AG10803 (cell line): Measurements from ENCODE around the gene JARID2.
A peak's percentile ranks its signal among the peaks of the same experiment; 100 is the strongest.

Source experiments
- DNase-seq: peaks from one replicate; pipeline ENCODE4 v3.0.0; 2010; ENCODE audit warnings: low read depth
- H3K4me3 ChIP-seq: 2 replicates; pipeline ENCODE4 v1.5.1; 2011; ENCODE audit warnings: mild to moderate bottlenecking, low read length, control low read depth
- TF ChIP-seq, protein P1 (sequence below): conservative IDR thresholded peaks from 2 replicates; pipeline ENCODE4 v1.5.1; 2011; ENCODE audit warnings: mild to moderate bottlenecking, low read length, control low read depth, inconsistent platforms

Gene JARID2

DNA sequence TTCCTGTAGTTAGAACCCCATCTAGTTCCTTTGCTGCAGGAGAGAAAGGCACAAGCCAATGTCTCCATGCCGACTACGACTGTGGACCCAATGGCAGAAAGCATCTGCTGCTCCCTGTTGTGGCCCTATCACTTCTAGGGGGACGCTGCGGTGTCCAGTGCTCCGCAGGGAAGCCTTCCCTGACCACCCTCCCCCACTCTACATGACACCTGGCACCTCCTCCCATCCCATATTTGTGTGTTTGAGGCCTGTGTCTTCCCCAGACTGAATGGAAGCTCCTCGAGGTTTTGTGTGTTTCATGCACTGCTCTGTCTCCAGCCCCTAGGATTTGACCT is 257.4 kb downstream of the JARID2 start:
- no peak for DNase-seq
- no peak overlapping the region for H3K4me3 ChIP-seq
- TF ChIP-seq, protein P1, sequence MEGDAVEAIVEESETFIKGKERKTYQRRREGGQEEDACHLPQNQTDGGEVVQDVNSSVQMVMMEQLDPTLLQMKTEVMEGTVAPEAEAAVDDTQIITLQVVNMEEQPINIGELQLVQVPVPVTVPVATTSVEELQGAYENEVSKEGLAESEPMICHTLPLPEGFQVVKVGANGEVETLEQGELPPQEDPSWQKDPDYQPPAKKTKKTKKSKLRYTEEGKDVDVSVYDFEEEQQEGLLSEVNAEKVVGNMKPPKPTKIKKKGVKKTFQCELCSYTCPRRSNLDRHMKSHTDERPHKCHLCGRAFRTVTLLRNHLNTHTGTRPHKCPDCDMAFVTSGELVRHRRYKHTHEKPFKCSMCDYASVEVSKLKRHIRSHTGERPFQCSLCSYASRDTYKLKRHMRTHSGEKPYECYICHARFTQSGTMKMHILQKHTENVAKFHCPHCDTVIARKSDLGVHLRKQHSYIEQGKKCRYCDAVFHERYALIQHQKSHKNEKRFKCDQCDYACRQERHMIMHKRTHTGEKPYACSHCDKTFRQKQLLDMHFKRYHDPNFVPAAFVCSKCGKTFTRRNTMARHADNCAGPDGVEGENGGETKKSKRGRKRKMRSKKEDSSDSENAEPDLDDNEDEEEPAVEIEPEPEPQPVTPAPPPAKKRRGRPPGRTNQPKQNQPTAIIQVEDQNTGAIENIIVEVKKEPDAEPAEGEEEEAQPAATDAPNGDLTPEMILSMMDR: no peak

DNA sequence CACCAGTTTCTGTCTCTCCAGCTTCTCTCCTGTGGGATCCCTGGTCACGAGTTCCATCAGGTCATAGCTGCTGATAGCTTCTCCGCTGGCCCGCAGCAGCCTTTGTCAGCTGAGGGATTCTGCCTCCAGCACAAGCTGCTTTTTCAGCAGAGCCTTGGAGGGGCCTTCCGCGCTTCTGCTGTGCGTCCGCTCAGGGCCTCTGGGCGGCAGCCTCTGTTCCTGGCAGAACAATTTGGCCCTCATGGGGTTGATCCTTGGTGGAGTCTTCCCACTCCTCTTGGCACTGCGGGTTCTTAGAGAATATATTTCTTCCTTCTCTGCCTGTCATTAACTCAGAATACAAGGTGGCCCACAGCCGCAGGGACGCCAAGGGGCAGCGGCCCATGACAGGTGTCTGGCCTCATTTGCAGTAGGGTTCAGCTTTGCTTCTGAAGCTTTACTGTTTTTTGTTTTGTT is 258.2 kb downstream of the JARID2 start:
- H3K4me3 ChIP-seq: no peak overlapping the region; the same call in 1 of the 2 replicates
- TF ChIP-seq, protein P1: peak; percentile 32
- peak; percentile 33 for DNase-seq

DNA sequence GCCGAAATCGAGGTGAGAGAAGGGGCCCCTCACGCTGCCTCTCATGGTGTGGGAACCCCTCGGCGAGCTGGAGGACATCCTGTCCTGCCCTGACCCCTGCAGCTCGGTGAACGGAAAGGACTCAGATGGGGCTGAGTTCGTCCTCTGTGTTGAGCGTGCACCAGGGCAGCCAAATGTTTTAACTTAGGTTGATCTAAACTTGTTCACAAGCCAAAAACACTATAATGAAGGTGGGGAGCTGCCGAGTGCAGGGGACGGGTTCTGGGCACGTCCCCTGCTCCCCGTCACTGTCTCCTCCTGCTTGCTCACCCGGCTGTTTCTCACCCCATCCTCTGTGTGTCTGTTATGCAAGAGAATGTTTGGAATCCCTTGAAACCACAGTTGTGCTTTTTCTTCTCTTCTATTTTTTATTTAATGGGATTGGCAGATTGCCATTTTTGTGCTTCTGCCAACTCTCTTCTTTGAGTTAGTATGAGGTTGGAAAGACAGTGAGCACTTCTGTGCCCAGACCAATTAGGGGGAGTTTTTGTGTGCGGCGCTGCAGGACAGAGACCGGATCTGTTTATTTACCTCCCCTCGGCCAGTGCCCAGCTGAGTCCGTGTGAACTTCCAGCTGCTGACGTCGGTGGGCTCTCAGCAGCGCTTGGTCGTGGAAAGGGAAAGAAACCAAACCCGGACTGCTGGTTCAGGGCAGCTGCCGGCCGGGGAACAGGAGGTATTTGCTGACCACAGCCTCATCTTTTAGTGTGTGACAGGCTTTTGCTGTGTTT is 258.9 kb downstream of the JARID2 start:
- H3K4me3 ChIP-seq: peak overlapping the region; percentile 48
- DNase-seq: peak; percentile 98
- TF ChIP-seq, protein P1: peak; percentile 24; the same call in 1 of the 2 replicates

- peak overlapping the region; percentile 48 for H3K4me3 ChIP-seq
- no peak for DNase-seq
- TF ChIP-seq, protein P1: no peak
Observed at GRCh38 chr6:15505463-15505918, 259.6 kb downstream of the JARID2 start.

GRCh38 chr6:15506066-15506465 is 260.2 kb downstream of the JARID2 start:
- H3K4me3 ChIP-seq: no peak overlapping the region
- TF ChIP-seq, protein P1: no peak

GRCh38 chr6:15507221-15507620 is 261.4 kb downstream of the JARID2 start:
- DNase-seq: no peak
- TF ChIP-seq, protein P1: no peak
- H3K4me3 ChIP-seq: no peak overlapping the region

More at GRCh38 chr6:15506066-15506465, 260.2 kb downstream of the JARID2 start:
- no peak for DNase-seq

- TF ChIP-seq, protein P1: no peak
- no peak for DNase-seq
Observed at GRCh38 chr6:15507746-15508145, 261.9 kb downstream of the JARID2 start.

More at GRCh38 chr6:15507746-15508145, 261.9 kb downstream of the JARID2 start:
- no peak overlapping the region for H3K4me3 ChIP-seq
